HFF-Myc (cell line): Measurements from ENCODE around the gene SCP2.

Source experiments
- DNase-seq: peaks from one replicate; pipeline ENCODE4 v3.0.0-alpha.2; 2011; ENCODE audit warnings: low read depth; ENCODE audit errors: extremely low read depth
- H3K4me3 ChIP-seq: replicated peaks from 2 replicates; pipeline ENCODE4 v1.5.1; 2011; ENCODE audit warnings: low read depth, mild to moderate bottlenecking, control low read depth, low read length
- TF ChIP-seq, protein P1 (sequence below): IDR thresholded peaks from 2 replicates; pipeline ENCODE4 v1.5.1; 2012; ENCODE audit warnings: mild to moderate bottlenecking, low read depth, low read length, control low read depth; ENCODE audit errors: missing control alignments

Gene SCP2

DNA sequence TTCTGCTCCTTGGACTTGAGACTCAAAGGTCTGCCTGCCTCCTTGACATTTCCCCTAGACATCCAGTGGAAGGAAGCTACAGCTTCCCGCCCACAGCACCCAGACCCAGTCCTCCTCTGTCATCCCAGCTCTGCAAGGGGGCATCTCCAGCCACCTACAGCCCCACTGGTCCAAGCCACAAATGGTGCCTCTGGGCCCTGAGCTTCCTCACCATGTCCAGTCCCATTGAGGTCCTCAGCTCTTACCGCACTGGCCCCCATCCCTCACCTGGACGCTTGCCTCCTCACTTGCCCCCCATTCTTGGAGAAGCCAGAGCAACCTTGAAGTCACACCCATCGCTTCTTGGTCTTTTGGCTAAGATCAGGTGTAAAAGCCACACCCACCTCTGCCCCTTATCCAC is 148.1 kb downstream of the SCP2 start:
- DNase-seq = no peak
- no peak overlapping the region for H3K4me3 ChIP-seq
- TF ChIP-seq, protein P1, sequence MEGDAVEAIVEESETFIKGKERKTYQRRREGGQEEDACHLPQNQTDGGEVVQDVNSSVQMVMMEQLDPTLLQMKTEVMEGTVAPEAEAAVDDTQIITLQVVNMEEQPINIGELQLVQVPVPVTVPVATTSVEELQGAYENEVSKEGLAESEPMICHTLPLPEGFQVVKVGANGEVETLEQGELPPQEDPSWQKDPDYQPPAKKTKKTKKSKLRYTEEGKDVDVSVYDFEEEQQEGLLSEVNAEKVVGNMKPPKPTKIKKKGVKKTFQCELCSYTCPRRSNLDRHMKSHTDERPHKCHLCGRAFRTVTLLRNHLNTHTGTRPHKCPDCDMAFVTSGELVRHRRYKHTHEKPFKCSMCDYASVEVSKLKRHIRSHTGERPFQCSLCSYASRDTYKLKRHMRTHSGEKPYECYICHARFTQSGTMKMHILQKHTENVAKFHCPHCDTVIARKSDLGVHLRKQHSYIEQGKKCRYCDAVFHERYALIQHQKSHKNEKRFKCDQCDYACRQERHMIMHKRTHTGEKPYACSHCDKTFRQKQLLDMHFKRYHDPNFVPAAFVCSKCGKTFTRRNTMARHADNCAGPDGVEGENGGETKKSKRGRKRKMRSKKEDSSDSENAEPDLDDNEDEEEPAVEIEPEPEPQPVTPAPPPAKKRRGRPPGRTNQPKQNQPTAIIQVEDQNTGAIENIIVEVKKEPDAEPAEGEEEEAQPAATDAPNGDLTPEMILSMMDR = no peak

DNA sequence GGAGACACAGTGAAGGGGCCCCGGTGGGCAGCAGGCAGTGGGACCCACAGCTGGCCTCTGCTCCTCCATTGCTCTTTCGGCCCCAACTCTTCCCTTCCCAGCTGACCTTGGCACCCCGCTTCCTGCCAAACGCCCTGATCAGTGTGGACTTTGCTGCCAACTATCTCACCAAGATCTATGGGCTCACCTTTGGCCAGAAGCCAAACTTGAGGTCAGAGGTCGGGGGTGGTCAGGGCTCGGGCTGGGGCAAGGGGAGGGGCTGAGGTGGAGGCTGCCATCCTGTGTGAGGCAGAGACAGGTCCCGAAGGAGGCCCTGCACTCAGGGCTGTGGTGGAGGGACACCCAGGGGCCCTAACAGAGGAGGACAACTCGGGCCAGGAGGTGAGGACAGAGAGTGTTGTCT is 148.7 kb downstream of the SCP2 start:
- TF ChIP-seq, protein P1 = no peak
- H3K4me3 ChIP-seq = no peak overlapping the region
- no peak for DNase-seq

DNA sequence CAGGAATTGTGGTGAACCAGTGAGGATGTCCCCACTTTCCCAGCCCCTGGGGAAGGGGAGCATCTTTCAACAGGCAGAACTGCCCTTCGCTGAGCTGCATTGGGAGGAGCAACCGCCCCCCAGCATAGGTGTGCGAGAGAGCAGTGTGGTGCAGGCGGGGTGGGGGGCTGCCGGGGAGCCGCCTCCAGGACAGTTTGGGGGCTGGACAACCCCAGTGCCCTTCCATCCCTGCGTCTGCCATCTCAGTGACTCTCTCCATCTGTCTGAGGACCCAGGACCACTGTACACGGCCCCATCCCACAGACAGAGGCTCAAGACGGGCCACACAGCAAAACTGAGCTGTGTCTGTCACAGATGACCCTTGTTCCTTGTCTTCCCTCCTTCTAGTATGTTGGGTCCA is 149.1 kb downstream of the SCP2 start:
- DNase-seq = no peak
- H3K4me3 ChIP-seq = no peak overlapping the region
- TF ChIP-seq, protein P1 = no peak

DNA sequence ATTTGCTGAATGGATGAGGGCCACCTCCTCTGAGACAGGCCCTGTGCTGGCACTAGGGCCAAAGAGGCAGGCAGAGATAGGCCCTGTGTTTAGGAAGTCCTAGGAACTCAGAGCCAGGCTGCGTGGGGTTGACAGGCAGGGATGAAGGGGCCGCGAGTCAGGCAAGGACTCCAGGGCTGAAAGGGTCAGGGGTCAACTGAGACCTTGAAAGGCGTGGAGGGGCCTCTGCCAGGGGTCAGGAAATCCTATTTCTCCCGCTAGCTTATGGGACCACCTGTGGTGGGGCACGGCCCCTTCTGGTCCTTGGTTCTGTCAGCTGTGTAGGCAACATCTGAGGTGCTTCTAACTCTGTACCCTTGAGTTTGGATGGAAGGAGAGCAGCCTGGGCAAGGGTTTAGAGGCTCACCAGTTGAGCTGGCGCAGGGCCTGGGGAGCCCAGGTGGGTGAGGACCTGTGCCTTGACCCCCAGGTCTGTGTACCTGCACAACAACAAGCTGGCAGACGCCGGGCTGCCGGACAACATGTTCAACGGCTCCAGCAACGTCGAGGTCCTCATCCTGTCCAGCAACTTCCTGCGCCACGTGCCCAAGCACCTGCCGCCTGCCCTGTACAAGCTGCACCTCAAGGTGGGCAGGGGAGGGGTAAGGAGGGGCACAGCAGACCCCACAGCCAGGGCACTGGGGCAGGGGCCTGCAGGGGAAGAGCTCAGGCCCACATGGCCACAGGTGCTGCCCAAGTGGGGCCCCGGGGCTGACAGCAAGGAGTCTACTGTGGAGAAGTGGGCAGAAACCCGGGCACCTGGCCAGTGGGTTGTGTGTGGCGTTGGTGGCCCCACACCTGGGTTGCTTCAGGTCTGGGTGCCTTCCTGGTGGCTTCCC is 149.9 kb downstream of the SCP2 start:
- no peak for DNase-seq
- no peak overlapping the region for H3K4me3 ChIP-seq
- TF ChIP-seq, protein P1 = no peak

DNA sequence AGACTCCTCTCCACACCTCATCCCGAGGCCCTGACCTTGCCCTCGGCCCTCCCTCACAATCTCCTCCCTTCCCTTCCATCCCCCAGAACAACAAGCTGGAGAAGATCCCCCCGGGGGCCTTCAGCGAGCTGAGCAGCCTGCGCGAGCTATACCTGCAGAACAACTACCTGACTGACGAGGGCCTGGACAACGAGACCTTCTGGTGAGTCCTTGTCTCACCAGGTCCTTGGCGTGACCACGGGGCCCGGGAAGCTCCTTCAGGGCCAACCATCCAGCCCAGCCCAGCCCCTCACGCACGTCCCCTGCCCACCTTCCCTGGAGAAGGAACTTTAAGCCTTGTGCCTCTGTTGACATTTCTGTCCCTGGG is 150.5 kb downstream of the SCP2 start:
- no peak for DNase-seq
- TF ChIP-seq, protein P1 = no peak
- no peak overlapping the region for H3K4me3 ChIP-seq

DNA sequence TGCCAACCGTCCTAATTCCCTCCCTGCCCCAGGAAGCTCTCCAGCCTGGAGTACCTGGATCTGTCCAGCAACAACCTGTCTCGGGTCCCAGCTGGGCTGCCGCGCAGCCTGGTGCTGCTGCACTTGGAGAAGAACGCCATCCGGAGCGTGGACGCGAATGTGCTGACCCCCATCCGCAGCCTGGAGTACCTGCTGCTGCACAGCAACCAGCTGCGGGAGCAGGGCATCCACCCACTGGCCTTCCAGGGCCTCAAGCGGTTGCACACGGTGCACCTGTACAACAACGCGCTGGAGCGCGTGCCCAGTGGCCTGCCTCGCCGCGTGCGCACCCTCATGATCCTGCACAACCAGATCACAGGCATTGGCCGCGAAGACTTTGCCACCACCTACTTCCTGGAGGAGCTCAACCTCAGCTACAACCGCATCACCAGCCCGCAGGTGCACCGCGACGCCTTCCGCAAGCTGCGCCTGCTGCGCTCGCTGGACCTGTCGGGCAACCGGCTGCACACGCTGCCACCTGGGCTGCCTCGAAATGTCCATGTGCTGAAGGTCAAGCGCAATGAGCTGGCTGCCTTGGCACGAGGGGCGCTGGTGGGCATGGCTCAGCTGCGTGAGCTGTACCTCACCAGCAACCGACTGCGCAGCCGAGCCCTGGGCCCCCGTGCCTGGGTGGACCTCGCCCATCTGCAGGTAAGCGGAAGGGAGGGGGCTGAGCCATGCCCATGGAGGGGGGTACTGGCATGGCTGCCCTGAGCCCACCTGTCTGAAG is 151.4 kb downstream of the SCP2 start:
- TF ChIP-seq, protein P1 = no peak
- no peak overlapping the region for H3K4me3 ChIP-seq
- no peak for DNase-seq
